Activated CD8-positive, alpha-beta T cell treated with anti-CD3 and anti-CD28 coated beads, Interleukin-2, amount 10 ng/mL, durations not matched to agents 7 days and 5 days (primary cell): Measurements from ENCODE around the gene PMP22. TPM values are rescaled to one million over a fixed set of nuclear protein-coding genes. Genes with fewer than 3 reads are reported as not detected.

Experiments
- ATAC-seq: fragments of 150-1000 bp; cut with Tn5 transposase; one replicate; pipeline ENCODE4 v1.10.0; 2021; ENCODE audit warnings: moderate library complexity
- CTCF ChIA-PET: fragments of 350-600 bp; sonication (Branson Sonifier 250); formaldehyde crosslinking; loops from one replicate; lab custom pipeline; 2021; ENCODE audit warnings: antibody characterized with exemption; lab: Charles Lee
- POLR2A ChIA-PET: fragments of 350-600 bp; sonication (Branson Sonifier 250); formaldehyde crosslinking; loops from one replicate; lab custom pipeline; 2021; ENCODE audit warnings: antibody characterized with exemption; lab: Charles Lee
- DNase-seq: peaks from one replicate; pipeline ENCODE4 v3.0.0-alpha.2; 2020
- H3K27ac Mint-ChIP-seq: one replicate; pipeline ENCODE4 v1.8.0; 2021; ENCODE audit warnings: mild to moderate bottlenecking, mixed read lengths
- H3K27me3 Mint-ChIP-seq: one replicate; pipeline ENCODE4 v1.8.0; 2021; ENCODE audit warnings: low read depth, mixed read lengths
- H3K36me3 Mint-ChIP-seq: one replicate; pipeline ENCODE4 v1.8.0; 2021; ENCODE audit warnings: low read depth, mixed read lengths
- H3K4me1 Mint-ChIP-seq: one replicate; pipeline ENCODE4 v1.8.0; 2021; ENCODE audit warnings: low read depth, mixed read lengths
- H3K4me3 Mint-ChIP-seq: one replicate; pipeline ENCODE4 v1.8.0; 2021; ENCODE audit warnings: mild to moderate bottlenecking, mixed read lengths
- H3K9me3 Mint-ChIP-seq: one replicate; pipeline ENCODE4 v1.8.0; 2022; ENCODE audit warnings: mixed read lengths; ENCODE audit not compliant: insufficient read depth
- microRNA-seq: library from miRNA; unstranded; fragments of <30 nt; microRNA quantifications from one replicate; pipeline ENCODE4 v1.2.0, GENCODE V29; 2022
- total RNA-seq, 2 experiments: library from RNA; stranded (reverse); gene quantifications; one replicate each; pipeline ENCODE4 v1.2.3, GENCODE V29; 2021

PMP22 gene
- total RNA-seq, 2 experiments from 2014 or later = not detected

GRCh38 chr17:15181333-15181732 is 83.8 kb downstream of the PMP22 start:
- no peak for DNase-seq
- CTCF ChIA-PET = no interaction called here
- Mint-ChIP-seq H3K27ac (no peak overlapping the region), H3K9me3 (no peaks in the 10 kb centered on the region), H3K4me3 (no peak overlapping the region), H3K4me1 (no peaks in the 10 kb centered on the region), H3K27me3 (peaks cover 6% of the 10 kb centered on the region), H3K36me3 (no peaks in the 10 kb centered on the region)
- POLR2A ChIA-PET = no interaction called here
- no peak for ATAC-seq

GRCh38 chr17:15180121-15180561 is 85.0 kb downstream of the PMP22 start:
- Mint-ChIP-seq H3K36me3 (no peaks in the 10 kb centered on the region), H3K9me3 (no peaks in the 10 kb centered on the region), H3K27ac (no peak overlapping the region), H3K27me3 (peaks cover 6% of the 10 kb centered on the region), H3K4me1 (no peaks in the 10 kb centered on the region), H3K4me3 (no peak overlapping the region)
- POLR2A ChIA-PET = no interaction called here
- no peak for DNase-seq
- CTCF ChIA-PET = interaction anchor here (1.2 kb wide), 1 partner anchor 9 kb away, joined by 3 read pairs; no protein-coding TSS in a partner anchor
- no peak for ATAC-seq

Small RNA genes lying within 50 kb of the gene (microRNA-seq; reads per million reads assigned to microRNA genes)
- gene MIR4731 = not detected

Other genes starting within 250 kb of the PMP22 start
- gene TEKT3, start 76.3 kb upstream of the PMP22 start, total RNA-seq = not detected
- gene CDRT4, start 202.3 kb upstream of the PMP22 start, total RNA-seq = 1 to 10 TPM; 6.1 to 6.2 TPM